HepG2 (cell line): Measurements from ENCODE around the gene SLC16A3. TPM values are rescaled to one million over a fixed set of nuclear protein-coding genes. Genes with fewer than 3 reads are reported as not detected.

Experiments
- ATAC-seq: fragments of 200-7000 bp; cut with Tn5 transposase; 3 replicates; pipeline ENCODE4 v1.9.1; 2020; ENCODE audit warnings: mild to moderate bottlenecking, moderate library complexity
- BruUV-seq: library from RNA; stranded (reverse); fragments of 400-500 nt; replicated peaks from 2 replicates; lab custom pipeline; 2021; lab: Mats Ljungman, UMichigan
- CTCF ChIA-PET: fragments of 300-600 bp; formaldehyde crosslinking; extraction: SDS; loops from one replicate; lab custom pipeline; 2021; ENCODE audit warnings: low total read pairs, inconsistent platforms, low intra/inter-chr PET ratio; lab: Yijun Ruan, JAX
- POLR2A ChIA-PET: fragments of 350-600 bp; sonication (Branson Sonifier 250); formaldehyde crosslinking; loops from one replicate; lab custom pipeline; 2020; ENCODE audit warnings: antibody characterized with exemption, inconsistent platforms; lab: Yijun Ruan, JAX
- DNase-seq: peaks from one replicate; pipeline ENCODE4 v3.0.0-alpha.2; 2015; ENCODE audit warnings: low spot score
- FAIRE-seq: peaks from 3 replicates; lab custom pipeline; 2011; peaks lifted over from hg19 to GRCh38; lab: Jason Lieb, UNC
- H2AFZ ChIP-seq: one replicate; pipeline ENCODE4 v1.6.1; 2011; ENCODE audit warnings: low read length, inconsistent platforms
- H3K27ac ChIP-seq: fragments of 300-600 bp; 3 replicates; pipeline ENCODE4 v1.8.0; 2011; ENCODE audit warnings: mixed run types, mild to moderate bottlenecking, mixed read lengths, low read length, inconsistent platforms; ENCODE audit not compliant: insufficient read depth; ENCODE audit errors: extremely low read length
- H3K27me3 ChIP-seq, 2 experiments: fragments of 200-600 bp in 1 of 2; 2 replicates in 1 of 2; 3 replicates in 1 of 2; pipeline versions ENCODE4 v1.6.0 to v1.8.0; 2011; ENCODE audit warnings: low read length in 2 of 2, mild to moderate bottlenecking in 2 of 2, moderate library complexity in 2 of 2, inconsistent platforms in 1 of 2; ENCODE audit not compliant: insufficient read depth in 2 of 2, control insufficient read depth in 1 of 2
- H3K36me3 ChIP-seq, 2 experiments: fragments of 200-600 bp in 1 of 2; replicated peaks in 1 of 2; 2 replicates in 1 of 2; 3 replicates in 1 of 2; pipeline versions ENCODE4 v1.5.1 to v1.8.0; 2011; ENCODE audit warnings: low read length in 2 of 2, inconsistent platforms in 1 of 2; ENCODE audit not compliant: insufficient read depth in 2 of 2, control insufficient read depth in 1 of 2
- H3K4me1 ChIP-seq: 2 replicates; pipeline ENCODE4 v1.5.1; 2012; ENCODE audit warnings: low read length, inconsistent platforms; ENCODE audit not compliant: insufficient read depth
- H3K4me2 ChIP-seq: 2 replicates; pipeline ENCODE4 v1.6.0; 2011; ENCODE audit warnings: low read depth, low read length, inconsistent platforms
- H3K4me3 ChIP-seq, 3 experiments: fragments of 200-600 bp in 1 of 3; sonication (generic), shearing (Covaris generic) in 1 of 3; replicated peaks in 1 of 3; 2 replicates each; pipeline ENCODE4 v1.5.1; 2011 to 2016; ENCODE audit warnings: low read length in 3 of 3, inconsistent platforms in 2 of 3, low read depth in 2 of 3, mild to moderate bottlenecking in 2 of 3, control low read depth in 1 of 3, mixed read lengths in 1 of 3; ENCODE audit not compliant: insufficient read depth in 1 of 3
- H3K79me2 ChIP-seq: one replicate; pipeline ENCODE4 v1.6.1; 2011; ENCODE audit warnings: low read length, inconsistent platforms; ENCODE audit not compliant: insufficient read depth
- H3K9ac ChIP-seq: 2 replicates; pipeline ENCODE4 v1.6.0; 2011; ENCODE audit warnings: mild to moderate bottlenecking, low read depth, low read length, inconsistent platforms; ENCODE audit not compliant: insufficient read depth
- H3K9me3 ChIP-seq: 2 replicates; pipeline ENCODE4 v1.5.1; 2012; ENCODE audit warnings: mild to moderate bottlenecking, low read length
- H4K20me1 ChIP-seq: 2 replicates; pipeline ENCODE4 v1.6.0; 2011; ENCODE audit warnings: inconsistent platforms, mild to moderate bottlenecking, low read length, moderate library complexity; ENCODE audit not compliant: insufficient read depth
- CCDC6 ChIP-seq: sonication (generic); formaldehyde crosslinking; IDR thresholded peaks from 2 replicates; pipeline ENCODE4 v1.8.1; 2022; ENCODE audit warnings: mild to moderate bottlenecking, missing genetic modification reagents, moderate library complexity
- GABPB1 ChIP-seq: IDR thresholded peaks from 2 replicates; pipeline ENCODE4 v1.6.1; 2016; ENCODE audit warnings: mild to moderate bottlenecking, missing genetic modification reagents, moderate library complexity, missing compliant biosample characterization
- GATAD1 ChIP-seq: IDR thresholded peaks from 2 replicates; pipeline ENCODE4 v1.6.1; 2016; ENCODE audit warnings: missing genetic modification reagents, missing compliant biosample characterization
- GPN1 ChIP-seq: sonication (generic); formaldehyde crosslinking; IDR thresholded peaks from 2 replicates; pipeline ENCODE4 v1.5.1; 2020; ENCODE audit warnings: missing genetic modification reagents, borderline replicate concordance
- GTF2F1 ChIP-seq: fragments of 150-350 bp; IDR thresholded peaks from 2 replicates; pipeline ENCODE4 v1.6.1; 2014; ENCODE audit warnings: low read length
- MLLT10 ChIP-seq: sonication (generic); formaldehyde crosslinking; IDR thresholded peaks from 2 replicates; pipeline ENCODE4 v1.4.0; 2020; ENCODE audit warnings: missing genetic modification reagents
- POLR2A ChIP-seq, 2 experiments: IDR thresholded peaks; 2 replicates each; pipeline ENCODE4 v1.6.1; 2011; ENCODE audit warnings: low read depth in 2 of 2, low read length in 2 of 2, mild to moderate bottlenecking in 1 of 2, moderate library complexity in 1 of 2; ENCODE audit not compliant: insufficient read depth in 1 of 2
- SOX5 ChIP-seq: IDR thresholded peaks from 2 replicates; pipeline ENCODE4 v1.6.1; 2016; ENCODE audit warnings: borderline replicate concordance
- SP2 ChIP-seq: sonication (generic); formaldehyde crosslinking; IDR thresholded peaks from 2 replicates; pipeline ENCODE4 v1.5.1; 2020; ENCODE audit warnings: mild to moderate bottlenecking, missing genetic modification reagents
- XBP1 ChIP-seq: sonication (generic); formaldehyde crosslinking; IDR thresholded peaks from 2 replicates; pipeline ENCODE4 v1.5.0; 2020; ENCODE audit warnings: missing genetic modification reagents
- ZFX ChIP-seq: sonication (generic); formaldehyde crosslinking; IDR thresholded peaks from 2 replicates; pipeline ENCODE4 v1.4.0; 2020; ENCODE audit warnings: mild to moderate bottlenecking, low read depth, missing genetic modification reagents, moderate library complexity
- ZNF143 ChIP-seq: sonication (generic); formaldehyde crosslinking; IDR thresholded peaks from 2 replicates; pipeline ENCODE4 v1.4.0; 2020; ENCODE audit warnings: missing genetic modification reagents
- ZNF235 ChIP-seq: sonication (generic); formaldehyde crosslinking; IDR thresholded peaks from 2 replicates; pipeline ENCODE4 v1.8.1; 2023; ENCODE audit warnings: mild to moderate bottlenecking, missing genetic modification reagents, borderline replicate concordance
- ZNF629 ChIP-seq: sonication (generic); formaldehyde crosslinking; conservative IDR thresholded peaks from 2 replicates; pipeline ENCODE4 v1.5.0; 2020; ENCODE audit warnings: missing genetic modification reagents
- WGBS: methylation state at CpG from one replicate; pipeline ENCODE4 v1.1.6; 2017; ENCODE audit warnings: low lambda C conversion rate; 5-methylcytosine and 5-hydroxymethylcytosine counted together
- in situ Hi-C: cut with HindIII; loops from 2 replicates; pipeline ENCODE4 v1.10.0; 2017; ENCODE audit warnings: low pct_unique_long_range_greater_than_20kb; ENCODE audit not compliant: extremely low pct_ligation_motif_present
- intact Hi-C: fragments of 100-400 bp; cut with micrococcal nuclease; formaldehyde crosslinking; loops from one replicate; pipeline ENCODE4 v1.10.0; 2022; ENCODE audit not compliant: unreplicated experiment
- polyA plus RNA-seq, 8 experiments: library from polyadenylated mRNA; depleted of rRNA in 3 of 8; stranded (reverse) in 7 of 8; unstranded in 1 of 8; fragments of >200 nt; fragmentation: Illumina TruSeq in 4 of 8; extraction: Trizol in 4 of 8; gene quantifications; 2 replicates each; pipeline versions ENCODE4 v1.2.1 to v1.2.3, GENCODE V29; 2011 to 2016; ENCODE audit warnings: low read depth in 4 of 8, missing spikeins in 1 of 8, mixed read lengths in 1 of 8; ENCODE audit not compliant: insufficient read depth in 1 of 8
- total RNA-seq, 5 experiments: library from RNA; depleted of rRNA; stranded (reverse); fragments of >200 nt; fragmentation: Illumina TruSeq; extraction: Trizol; gene quantifications; 2 replicates each; pipeline ENCODE4 v1.2.3, GENCODE V29; 2016; ENCODE audit warnings: low read depth in 1 of 5
- TF ChIP-seq, protein P1 (sequence below): sonication (generic); formaldehyde crosslinking; IDR thresholded peaks from 2 replicates; pipeline ENCODE4 v1.8.1; 2022; ENCODE audit warnings: mild to moderate bottlenecking, missing genetic modification reagents
- TF ChIP-seq, protein P2 (sequence below): sonication (generic); formaldehyde crosslinking; IDR thresholded peaks from 2 replicates; pipeline ENCODE4 v1.4.0; 2020; ENCODE audit warnings: missing genetic modification reagents, low read depth, mild to moderate bottlenecking, borderline replicate concordance
- TF ChIP-seq, protein P3 (sequence below): sonication (generic); formaldehyde crosslinking; IDR thresholded peaks from 2 replicates; pipeline ENCODE4 v1.4.0; 2020; ENCODE audit warnings: missing genetic modification reagents, borderline replicate concordance

The SLC16A3 gene
- total and polyA plus RNA-seq, 2 of the 13 experiments (the other 11 are each of a cell fraction or from before 2014, with no cell fraction given): 242 to 349 TPM

- peaks cover 6% of the 10 kb centered on the region for H3K79me2 ChIP-seq
- H3K27ac ChIP-seq: no peak overlapping the region
- DNase-seq: no peak
- H4K20me1 ChIP-seq: no peaks in the 10 kb centered on the region
- CTCF ChIA-PET: no interaction called here
- no peak for FAIRE-seq
- H3K4me2 ChIP-seq: peak overlapping the region; percentile 48
- 73% methylated on average over 5 of the region's 11 CpGs for WGBS
- no peaks in the 10 kb centered on the region for H3K27me3 ChIP-seq
- in situ Hi-C loops (no loop called here), intact Hi-C loops (no loop called here)
- POLR2A ChIA-PET: interaction anchor here (0.9 to 11.8 kb wide), 5 partner anchors 8 to 79 kb away, joined by 3 to 117 read pairs (median 29); partner anchors contain the start of gene SLC16A3
- H3K9ac ChIP-seq: no peak overlapping the region
- H3K4me1 ChIP-seq: peaks cover 70% of the 10 kb centered on the region
- BruUV-seq: no TSS peak
- no peak overlapping the region for H2AFZ ChIP-seq
- peak overlapping the region in 1 of 3 experiments; percentile 35; a peak in 2 of 6 replicates for H3K4me3 ChIP-seq
- H3K36me3 ChIP-seq: no peaks in the 10 kb centered on the region
- ATAC-seq: no peak
- no peaks in the 10 kb centered on the region for H3K9me3 ChIP-seq
- TF ChIP-seq, protein P1, sequence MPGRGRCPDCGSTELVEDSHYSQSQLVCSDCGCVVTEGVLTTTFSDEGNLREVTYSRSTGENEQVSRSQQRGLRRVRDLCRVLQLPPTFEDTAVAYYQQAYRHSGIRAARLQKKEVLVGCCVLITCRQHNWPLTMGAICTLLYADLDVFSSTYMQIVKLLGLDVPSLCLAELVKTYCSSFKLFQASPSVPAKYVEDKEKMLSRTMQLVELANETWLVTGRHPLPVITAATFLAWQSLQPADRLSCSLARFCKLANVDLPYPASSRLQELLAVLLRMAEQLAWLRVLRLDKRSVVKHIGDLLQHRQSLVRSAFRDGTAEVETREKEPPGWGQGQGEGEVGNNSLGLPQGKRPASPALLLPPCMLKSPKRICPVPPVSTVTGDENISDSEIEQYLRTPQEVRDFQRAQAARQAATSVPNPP (CRISPR knock-in tag): no peak
- TF ChIP-seq ZNF143 (CRISPR knock-in tag): no peak
- TF ChIP-seq MLLT10 (CRISPR knock-in tag): no peak
- no peak for TF ChIP-seq CCDC6 (CRISPR knock-in tag)
- TF ChIP-seq, protein P2, sequence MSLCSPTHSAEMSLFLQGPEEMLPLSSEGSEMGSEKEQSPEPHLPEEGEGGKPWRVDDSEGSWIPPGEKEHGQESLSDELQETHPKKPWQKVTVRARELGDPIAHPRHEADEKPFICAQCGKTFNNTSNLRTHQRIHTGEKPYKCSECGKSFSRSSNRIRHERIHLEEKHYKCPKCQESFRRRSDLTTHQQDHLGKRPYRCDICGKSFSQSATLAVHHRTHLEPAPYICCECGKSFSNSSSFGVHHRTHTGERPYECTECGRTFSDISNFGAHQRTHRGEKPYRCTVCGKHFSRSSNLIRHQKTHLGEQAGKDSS (CRISPR knock-in tag): no peak
- TF ChIP-seq XBP1 (CRISPR knock-in tag): no peak
- no peak for TF ChIP-seq GTF2F1
- no peak for TF ChIP-seq ZNF235 (CRISPR knock-in tag)
- TF ChIP-seq ZFX: 0 out of 2 replicates have a peak, but pooled peaks have one; percentile 12
- TF ChIP-seq GATAD1 (CRISPR knock-in tag): no peak
- TF ChIP-seq GABPB1 (CRISPR knock-in tag): no peak
- 0 out of 4 replicates have a peak, but pooled peaks of 1 of the 2 experiments have one; percentile 31 for TF ChIP-seq POLR2A (IDR thresholded peaks at IDR 0.05; ENCODE audit: insufficient read depth in 1 of 2, low read depth in 2 of 2, low read length in 2 of 2)
- TF ChIP-seq SP2 (CRISPR knock-in tag): no peak
- TF ChIP-seq SOX5 (CRISPR knock-in tag): no peak
- TF ChIP-seq, protein P3, sequence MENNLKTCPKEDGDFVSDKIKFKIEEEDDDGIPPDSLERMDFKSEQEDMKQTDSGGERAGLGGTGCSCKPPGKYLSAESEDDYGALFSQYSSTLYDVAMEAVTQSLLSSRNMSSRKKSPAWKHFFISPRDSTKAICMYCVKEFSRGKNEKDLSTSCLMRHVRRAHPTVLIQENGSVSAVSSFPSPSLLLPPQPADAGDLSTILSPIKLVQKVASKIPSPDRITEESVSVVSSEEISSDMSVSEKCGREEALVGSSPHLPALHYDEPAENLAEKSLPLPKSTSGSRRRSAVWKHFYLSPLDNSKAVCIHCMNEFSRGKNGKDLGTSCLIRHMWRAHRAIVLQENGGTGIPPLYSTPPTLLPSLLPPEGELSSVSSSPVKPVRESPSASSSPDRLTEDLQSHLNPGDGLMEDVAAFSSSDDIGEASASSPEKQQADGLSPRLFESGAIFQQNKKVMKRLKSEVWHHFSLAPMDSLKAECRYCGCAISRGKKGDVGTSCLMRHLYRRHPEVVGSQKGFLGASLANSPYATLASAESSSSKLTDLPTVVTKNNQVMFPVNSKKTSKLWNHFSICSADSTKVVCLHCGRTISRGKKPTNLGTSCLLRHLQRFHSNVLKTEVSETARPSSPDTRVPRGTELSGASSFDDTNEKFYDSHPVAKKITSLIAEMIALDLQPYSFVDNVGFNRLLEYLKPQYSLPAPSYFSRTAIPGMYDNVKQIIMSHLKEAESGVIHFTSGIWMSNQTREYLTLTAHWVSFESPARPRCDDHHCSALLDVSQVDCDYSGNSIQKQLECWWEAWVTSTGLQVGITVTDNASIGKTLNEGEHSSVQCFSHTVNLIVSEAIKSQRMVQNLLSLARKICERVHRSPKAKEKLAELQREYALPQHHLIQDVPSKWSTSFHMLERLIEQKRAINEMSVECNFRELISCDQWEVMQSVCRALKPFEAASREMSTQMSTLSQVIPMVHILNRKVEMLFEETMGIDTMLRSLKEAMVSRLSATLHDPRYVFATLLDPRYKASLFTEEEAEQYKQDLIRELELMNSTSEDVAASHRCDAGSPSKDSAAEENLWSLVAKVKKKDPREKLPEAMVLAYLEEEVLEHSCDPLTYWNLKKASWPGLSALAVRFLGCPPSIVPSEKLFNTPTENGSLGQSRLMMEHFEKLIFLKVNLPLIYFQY (CRISPR knock-in tag): no peak
- TF ChIP-seq ZNF629 (CRISPR knock-in tag): no peak
- no peak for TF ChIP-seq GPN1
These were observed 14.7 kb upstream of the SLC16A3 start for GRCh38 chr17:82214012-82214628.
